Epithelial cell of prostate (primary cell): ENCODE data around the gene ABCA5.
A peak's percentile ranks its signal among the peaks of the same experiment; 100 is the strongest.

Experiments used
- DNase-seq: peaks from one replicate; pipeline ENCODE4 v3.0.0-alpha.2; 2011; ENCODE audit warnings: low read depth, low spot score
- H3K27ac ChIP-seq: fragments of 450-650 bp; 2 replicates; pipeline ENCODE4 v1.5.1; 2017; ENCODE audit warnings: mild to moderate bottlenecking

ABCA5 gene

DNA sequence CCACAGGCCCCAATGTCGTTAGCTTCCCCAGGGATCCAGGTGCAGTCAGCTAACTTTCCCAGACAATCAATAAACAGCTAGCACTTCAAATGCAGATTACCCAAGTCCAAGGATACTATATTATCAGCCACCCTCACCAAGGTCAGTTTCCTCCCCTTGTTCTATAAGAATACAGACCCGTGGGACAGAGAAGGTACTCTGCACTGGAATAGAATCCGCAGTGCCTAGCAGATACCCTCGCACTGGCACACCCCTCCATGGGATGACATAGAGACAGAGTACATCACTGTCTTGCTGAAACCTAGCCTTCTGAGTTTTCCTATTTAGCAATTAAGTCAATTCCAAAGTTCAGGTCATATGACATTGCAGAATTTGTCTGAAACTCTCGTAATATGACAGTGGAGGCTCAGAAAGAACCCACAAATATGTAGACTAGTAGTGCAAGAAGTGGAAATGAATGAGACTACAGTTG lies 58.4 kb downstream of the ABCA5 start:
- no peak overlapping the region for H3K27ac ChIP-seq
- no peak for DNase-seq

DNA sequence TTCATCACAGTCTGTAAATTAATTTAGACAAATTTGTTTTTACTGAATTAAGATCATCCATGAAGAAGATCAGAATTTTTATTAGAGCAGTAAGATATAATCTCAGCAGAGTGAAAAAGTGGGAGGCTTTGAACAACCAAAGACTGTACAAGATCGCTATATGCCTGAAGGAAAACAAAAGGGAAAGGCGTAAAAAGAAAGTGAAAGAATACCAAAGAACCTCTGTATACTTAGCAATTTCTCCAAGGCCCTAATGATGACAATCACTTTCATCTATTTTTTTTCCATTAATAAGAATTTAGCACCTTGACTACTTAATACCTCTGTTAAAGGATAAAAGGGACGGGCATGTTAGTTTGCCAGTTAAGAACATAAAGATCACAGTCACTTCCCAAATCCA lies 59.7 kb downstream of the ABCA5 start:
- no peak overlapping the region for H3K27ac ChIP-seq
- DNase-seq = no peak

DNA sequence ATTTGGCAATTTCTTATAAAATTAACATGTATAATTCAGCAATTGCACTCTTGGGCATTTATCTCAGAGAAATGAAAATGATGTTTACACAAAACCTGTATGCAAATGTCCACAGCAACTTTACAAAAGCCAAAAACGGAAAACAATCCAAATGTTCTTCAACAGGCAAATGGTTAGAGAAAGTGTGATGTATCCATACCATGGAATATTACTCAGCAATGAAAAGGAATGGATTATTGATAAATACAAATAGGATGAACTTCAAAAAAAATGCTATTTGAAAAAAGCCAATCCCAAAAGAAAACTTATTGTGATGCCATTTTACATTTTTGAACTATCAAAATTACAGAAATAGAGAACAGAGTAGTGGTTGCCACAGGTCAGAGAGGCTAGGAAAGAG lies 61.1 kb downstream of the ABCA5 start:
- H3K27ac ChIP-seq = no peak overlapping the region
- no peak for DNase-seq

DNA sequence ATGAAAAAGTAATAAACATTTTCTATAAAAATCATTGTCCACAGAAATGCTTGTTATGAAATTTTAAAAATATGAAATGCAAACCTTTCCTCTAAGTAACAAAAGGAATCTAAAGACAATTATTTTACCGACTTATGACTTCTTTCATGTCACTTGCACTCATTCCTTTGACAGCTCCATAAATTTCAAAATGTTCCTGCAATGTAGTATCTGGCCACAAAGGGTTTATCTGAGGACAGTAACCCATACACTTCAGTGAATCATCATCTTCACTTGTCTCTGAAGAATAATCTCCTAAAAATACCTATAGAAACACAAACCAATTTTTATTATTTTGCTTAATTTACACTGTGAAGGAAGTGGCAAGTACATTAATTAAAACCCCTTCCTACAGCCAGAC lies 72.7 kb downstream of the ABCA5 start:
- H3K27ac ChIP-seq = no peak overlapping the region
- DNase-seq = no peak

DNA sequence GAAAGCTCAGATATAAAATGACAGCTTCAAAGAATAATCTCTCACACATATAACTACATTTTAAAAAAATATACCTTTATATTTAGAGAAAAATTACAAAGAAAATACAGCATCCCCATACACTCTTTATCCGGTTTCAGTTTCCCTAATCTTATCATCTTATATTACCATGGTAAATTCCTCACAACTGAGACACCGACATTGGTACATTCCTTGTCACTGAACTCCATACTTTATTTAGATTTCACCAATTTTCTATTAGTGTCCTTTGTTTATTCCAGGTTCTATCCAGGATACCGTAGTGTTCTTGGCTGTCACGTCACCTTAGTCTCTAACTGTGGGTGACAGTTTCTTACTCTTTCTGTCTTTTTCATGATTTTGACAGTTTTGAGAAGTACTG lies 76.3 kb downstream of the ABCA5 start:
- no peak for DNase-seq
- H3K27ac ChIP-seq = no peak overlapping the region

DNA sequence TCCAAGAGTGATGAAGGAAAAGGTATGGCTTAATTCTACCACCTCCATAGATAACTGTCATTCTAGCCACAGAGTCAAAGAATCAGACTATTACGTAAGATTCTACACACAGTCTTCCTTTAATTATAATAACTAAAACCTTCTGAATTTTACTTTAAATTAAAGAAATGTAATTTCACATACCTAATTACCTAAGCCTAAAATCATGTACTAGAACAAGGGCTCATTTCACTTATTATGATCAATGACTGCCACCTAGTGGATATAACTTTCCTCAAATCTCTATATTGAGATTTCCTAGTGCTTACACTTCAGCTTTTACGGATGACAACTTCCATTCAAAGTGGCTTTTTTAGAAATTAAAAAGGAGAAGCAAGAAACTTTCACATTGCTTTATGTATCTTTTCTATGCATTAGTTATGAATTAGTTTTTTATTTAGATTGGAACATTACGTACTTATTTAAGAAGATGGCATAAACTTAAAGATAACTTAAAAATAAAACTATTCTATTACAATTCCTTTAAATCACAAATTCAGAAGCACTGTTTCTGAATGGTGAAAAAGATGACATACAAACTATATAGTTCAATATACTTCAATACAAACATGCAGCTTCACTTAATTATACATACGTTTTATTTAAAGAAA lies 80.1 kb downstream of the ABCA5 start:
- no peak for DNase-seq
- no peak overlapping the region for H3K27ac ChIP-seq

DNA sequence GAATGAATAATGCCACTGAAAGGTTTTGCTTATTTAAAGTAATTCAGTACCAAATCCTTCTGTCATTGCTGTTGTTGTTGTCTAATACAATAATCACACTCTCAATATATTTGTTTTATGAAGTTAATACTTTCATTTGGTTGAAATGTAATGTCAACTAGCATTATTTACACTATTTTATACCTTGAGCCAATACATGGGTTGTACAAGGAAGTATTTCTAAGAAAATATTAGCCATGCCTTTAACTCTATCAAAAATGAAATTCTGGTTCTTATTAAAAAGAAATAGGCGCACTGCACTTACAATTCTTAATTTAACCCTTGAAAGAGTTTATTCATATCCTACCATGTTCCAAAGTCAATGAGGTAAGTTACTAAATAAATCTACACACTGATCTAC lies 80.7 kb downstream of the ABCA5 start:
- no peak for DNase-seq
- no peak overlapping the region for H3K27ac ChIP-seq

DNA sequence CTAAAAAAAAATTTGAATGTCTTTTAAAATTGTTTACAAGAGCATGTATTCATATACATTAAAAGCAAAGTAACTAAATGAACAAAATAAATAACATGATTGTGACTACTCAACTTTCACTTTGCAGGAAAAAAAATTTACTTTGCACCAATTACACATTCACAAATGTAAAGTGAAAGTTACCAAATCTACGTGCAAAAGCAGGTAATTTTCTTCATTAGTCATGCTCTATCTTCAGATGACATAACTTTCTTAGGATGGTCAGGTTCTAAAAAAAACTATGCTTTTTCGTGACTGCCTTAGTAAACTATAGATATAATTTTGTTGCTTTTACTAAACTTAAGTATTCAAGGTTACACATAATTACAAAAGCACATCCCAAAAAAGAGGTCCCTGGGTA lies 81.3 kb downstream of the ABCA5 start:
- no peak for DNase-seq
- H3K27ac ChIP-seq = no peak overlapping the region

DNA sequence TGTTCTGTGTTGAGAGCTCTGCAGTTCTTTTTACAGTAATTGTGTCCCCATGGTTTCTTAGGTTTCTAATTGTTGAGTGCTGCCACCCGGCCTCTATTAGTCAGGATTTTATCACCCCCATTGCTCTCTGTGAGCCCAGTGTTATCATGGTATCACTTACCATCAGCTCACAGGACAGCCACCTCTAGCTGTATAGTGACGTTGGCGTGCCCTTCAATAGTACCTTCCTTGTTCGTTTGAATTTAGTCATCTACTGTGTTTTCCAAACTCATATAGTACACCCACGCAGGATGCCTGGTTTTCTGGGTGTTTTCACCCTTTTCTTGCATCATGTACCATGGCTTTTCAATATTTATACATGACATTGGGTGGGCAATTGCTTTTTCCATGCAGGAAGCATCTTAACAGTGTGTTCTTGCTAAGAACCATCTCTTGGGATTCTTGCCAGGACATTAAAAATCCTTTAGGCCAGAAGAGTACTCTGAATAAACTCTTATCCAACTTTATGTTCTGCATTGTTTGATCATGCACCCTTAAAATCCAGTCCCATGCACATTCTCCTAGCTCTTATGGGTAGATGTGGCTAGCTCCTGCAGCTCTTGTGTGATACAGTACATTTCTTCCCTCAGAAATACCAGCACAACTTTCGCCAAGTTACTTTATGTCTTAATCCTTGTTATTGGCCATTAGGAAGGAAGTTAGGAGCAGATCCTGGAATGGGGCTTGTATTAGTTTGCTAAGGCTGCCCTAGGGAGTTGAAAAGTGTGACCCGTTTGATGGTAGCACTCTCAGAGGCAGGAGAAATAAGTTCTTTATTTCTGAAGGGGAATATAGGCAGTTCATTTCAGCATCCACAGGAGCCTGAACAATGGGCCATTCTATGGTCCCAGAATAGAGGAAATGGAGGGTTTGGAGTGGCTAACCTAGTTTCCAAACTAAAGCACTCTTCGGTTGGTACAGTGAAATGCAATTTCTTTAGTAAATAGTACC lies 87.0 kb downstream of the ABCA5 start:
- DNase-seq = no peak
- no peak overlapping the region for H3K27ac ChIP-seq

DNA sequence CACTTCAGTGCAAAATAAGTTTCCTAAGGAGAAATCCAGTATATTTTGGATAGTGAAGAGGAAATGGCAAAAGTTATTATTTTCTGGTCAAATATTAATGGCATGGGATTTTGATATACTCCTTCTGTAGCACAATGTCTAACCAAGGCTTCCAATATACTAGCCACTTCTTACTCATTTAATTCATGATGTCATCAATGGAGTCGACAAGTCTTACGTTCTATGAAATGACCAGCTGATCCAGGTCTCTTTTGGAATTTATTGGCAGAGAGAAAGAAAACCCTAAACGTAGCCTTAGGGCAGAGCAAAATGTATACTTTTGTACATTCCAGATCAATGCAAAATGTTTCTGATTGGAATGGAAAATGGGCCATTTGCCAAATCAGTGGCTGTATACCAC lies 90.0 kb downstream of the ABCA5 start:
- H3K27ac ChIP-seq = no peak overlapping the region
- no peak for DNase-seq

DNA sequence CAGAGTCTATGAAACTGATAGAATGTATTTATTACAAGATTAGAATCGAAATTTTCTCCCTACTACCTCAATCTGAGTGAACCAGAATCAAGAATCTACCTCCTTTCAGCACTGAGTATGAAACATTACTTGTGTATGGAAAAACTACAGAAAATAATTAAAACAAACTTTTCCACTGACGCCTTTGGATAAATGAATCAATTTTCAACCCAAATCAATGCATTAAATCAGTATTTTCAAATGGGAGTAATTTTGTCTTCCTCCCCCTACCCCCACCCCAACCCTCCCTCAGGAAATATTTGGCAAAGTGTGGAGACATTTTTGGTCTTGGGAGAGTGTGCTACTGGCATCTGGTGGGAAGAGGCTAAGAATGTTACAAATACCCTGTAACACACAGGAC lies 90.5 kb downstream of the ABCA5 start:
- DNase-seq = no peak
- H3K27ac ChIP-seq = no peak overlapping the region

DNA sequence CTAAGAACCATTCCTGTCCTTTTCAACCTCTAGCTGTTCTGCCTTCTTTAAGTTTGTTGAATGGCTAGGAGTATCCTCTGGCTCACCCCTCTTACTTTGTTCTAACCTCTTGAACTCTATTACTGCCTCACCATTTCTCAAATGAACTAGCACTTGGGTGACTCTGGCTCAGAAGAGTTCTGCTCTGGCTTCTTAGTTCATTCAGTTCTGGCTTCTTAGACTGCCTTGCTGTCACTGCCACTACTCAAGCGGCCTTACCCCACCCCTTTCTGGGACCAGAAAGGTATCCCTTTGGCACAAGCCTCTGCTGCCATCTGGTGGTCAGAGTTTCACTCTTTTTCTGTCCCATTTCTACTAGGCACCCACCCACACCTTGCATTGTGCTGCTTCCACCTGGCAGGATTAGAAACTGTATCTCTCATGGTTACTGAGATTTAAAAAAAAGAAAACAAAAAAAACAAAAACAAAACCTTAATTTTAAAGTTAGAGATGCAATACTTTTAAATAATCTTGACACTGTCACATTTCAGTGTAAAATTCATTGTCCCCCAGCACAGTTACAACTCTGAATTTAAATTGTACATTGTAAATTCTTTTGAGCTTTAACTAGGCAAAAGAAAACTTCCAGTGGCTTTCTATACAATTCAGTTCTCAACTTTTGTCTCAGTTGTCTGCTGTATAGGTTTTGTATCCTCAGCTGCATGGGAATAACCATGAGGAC lies 91.4 kb downstream of the ABCA5 start:
- DNase-seq = peak; percentile 14
- no peak overlapping the region for H3K27ac ChIP-seq

DNA sequence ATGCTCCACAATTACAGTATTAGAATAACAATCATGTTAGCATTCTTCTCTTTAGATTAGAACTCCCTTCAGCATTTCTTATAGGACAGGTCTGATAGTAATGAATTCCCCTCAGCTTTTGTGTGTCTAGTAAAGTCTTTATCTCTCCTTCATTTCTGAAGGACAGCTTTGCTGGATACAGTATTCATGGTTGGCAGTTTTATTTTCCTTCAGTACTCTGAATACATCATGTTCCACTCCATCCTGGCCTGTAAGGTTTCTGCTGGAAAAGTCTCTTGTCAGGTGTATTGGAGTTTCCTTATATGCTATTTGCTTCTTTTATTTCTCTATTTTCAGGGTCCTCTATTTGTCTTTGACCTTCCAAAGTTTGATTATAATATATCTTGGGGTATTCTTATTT lies 94.3 kb downstream of the ABCA5 start:
- no peak for DNase-seq
- no peak overlapping the region for H3K27ac ChIP-seq

DNA sequence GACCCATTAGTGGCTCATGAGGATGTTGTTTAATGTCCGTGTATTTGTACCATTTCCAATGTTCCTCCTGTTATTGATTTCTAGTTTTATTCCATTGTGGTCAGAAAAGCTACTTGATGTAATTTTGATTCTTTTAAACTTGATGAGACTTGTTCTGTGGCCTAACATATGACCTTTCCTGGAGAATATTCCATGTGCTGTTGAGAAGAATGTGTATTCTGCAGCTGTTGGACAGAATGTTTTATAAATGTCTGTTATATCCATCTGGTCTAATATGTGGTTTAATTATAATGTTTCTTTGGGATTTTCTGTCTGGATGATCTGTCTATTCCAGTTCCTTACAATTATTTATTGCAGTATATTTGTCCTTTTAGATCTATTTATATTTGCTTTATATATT lies 95.4 kb downstream of the ABCA5 start:
- DNase-seq = no peak
- no peak overlapping the region for H3K27ac ChIP-seq

DNA sequence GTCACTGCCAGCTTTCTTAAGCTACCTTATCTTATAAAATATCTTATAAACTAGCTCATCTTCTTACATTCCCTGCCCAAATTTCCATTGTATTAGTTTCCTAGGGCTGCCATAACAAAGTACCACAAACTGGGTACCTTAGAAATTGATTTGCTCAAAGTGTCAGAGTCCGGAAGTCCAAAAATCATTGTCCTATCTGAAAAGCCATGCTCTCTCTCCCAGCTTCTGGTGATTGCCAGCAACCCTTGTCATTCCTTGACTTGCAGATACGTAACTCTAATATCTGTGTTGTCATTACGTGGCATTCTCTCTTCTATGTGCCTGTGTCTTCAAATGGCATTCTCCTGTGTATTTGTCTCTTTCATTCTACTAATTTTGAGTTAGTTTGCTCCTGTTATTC lies 96.0 kb downstream of the ABCA5 start:
- DNase-seq = no peak
- no peak overlapping the region for H3K27ac ChIP-seq

DNA sequence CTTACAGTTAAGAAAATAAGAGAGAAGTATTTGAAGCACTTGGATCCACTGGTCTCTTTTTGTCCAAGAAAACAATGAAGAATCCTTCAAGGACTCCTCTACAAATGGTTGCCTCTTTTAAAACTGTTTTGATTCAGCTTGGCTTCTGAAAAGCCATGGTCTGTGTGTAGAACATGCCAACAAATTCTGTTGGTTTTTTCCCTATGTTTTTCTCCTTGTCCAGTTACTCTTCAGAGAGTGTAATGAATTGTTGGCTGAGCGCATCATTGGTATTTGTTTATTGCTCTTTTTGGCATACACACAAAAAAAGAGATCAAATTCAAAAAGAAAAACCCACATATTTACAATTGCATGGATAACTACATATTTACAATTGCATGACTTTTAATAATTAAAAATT lies 98.4 kb downstream of the ABCA5 start, which contains the start of gene ABCA10:
ABCA10 (minus strand) TSS at position 249 of the 400 bp plus-strand sequence. CDS start 3,466 bp downstream, outside the sequence.
- no peak for DNase-seq

DNA sequence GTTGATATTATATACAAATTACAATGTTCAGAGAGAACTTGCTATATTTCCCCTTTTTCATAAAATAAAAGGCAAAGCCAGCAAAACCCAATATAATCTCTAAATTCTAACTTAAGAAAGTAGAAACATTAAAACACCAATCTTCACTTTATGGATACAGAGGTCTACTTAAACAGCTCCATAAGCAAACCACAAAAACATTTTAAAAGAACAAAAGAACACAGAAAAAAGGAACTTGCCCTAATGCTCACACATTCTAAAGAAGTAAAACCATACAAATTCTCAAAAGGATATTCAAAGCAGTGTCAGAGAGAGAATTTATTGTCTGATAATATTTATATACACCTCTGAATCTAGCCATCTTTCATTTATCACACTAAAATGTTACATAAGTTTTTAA lies 98.9 kb downstream of the ABCA5 start:
- no peak for DNase-seq
- no peak overlapping the region for H3K27ac ChIP-seq

More for the DNA sequence above, 98.4 kb downstream of the ABCA5 start, which contains the start of gene ABCA10:
- H3K27ac ChIP-seq = no peak within 1 kb of the TSS

DNA sequence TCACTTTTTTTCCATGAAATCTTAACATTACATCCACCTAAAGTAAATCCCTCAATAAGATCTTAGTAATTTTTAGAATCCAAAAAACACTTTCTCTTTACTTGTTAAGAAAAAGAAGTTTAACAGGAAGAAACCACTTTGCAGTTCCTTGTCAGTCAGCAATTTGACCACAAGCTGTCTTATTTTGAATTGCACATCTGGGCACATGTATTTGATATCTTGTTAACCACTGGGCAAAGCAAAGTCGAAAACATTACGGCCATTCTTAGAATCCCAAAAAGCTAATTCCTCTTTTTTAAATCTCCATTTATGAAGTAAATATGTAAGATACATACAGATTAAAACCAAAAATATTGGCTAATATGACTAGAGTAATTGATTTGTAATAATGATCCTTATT lies 99.4 kb downstream of the ABCA5 start:
- no peak overlapping the region for H3K27ac ChIP-seq
- DNase-seq = no peak

DNA sequence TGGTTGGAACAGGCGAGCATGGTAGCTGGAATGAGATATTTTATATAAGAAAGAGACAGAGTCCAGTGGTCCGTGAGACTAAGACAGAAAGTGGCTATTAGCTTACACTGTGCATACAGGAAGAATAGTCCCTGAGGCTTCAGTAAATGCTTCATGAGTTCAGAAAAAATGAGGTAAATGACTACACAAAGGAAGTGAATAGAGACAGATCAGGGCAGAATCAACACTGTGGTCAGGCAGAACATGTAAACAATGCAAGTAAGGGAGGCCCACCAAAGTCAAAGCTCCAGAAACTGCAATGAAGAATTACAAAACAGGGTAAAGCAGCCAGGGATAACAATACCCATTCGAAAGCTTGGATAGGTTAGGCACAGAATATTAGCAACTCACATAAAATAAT lies 103.1 kb downstream of the ABCA5 start:
- no peak for DNase-seq
- H3K27ac ChIP-seq = no peak overlapping the region

DNA sequence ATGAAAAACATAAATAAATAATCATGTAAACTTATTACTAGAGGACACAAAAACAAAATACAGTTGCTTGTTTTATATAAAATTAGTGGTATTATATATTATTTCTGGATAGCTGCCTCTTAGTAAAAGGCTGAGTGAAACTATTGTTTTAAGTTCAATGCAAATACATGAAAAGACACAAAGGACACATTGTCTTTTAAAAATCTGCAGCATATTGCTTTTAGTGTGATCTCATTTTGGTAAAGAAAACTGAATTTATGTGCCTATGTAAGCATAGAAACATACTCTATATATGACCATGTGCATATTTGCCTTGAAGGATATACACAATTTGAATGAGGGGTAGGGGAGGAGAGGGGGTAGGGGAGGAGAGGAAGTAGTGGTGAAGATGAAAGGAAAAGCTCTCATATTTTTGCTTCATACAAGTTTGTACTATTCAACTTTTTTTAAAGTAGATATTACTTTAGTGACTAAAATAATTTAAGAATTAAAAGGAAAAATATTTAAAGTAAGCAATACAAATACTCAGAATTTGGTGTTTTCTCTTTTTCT lies 104.2 kb downstream of the ABCA5 start:
- DNase-seq = no peak

More for the DNA sequence above, 104.2 kb downstream of the ABCA5 start:
- H3K27ac ChIP-seq = no peak overlapping the region
